Posterior vena cava (tissue), 2 donors: ENCODE data around the gene CRYBB1. TPM values are rescaled to one million over a fixed set of nuclear protein-coding genes. Genes with fewer than 3 reads are reported as not detected.
"Not testable (repeated sequence)": the region's sequence is repeated elsewhere in the genome, so short reads cannot be mapped to it uniquely, and the experiment has no call there.

Experiments
- DNase-seq: peaks from one replicate; pipeline ENCODE4 v3.0.0-alpha.2; 2020; ENCODE audit warnings: low spot score
- intact Hi-C, 2 donors: fragments of 100-400 bp; cut with DNase I; formaldehyde crosslinking; loops; one replicate each; pipeline versions ENCODE4 v1.14.1 to v1.14.2; 2022 to 2023
- total RNA-seq, 2 donors: library from RNA; stranded (reverse); fragmentation: NEBNext Ultra II Directional; extraction: Animal tissue kit (Norgen Biotek cat#: 25700); gene quantifications; one replicate each; pipeline ENCODE4 v1.2.1, GENCODE V29; 2021
- donor health status: DM: yes; HTN: yes; CAD: no.
- donor health status: DM: yes; HTN: yes; CAD: no.

CRYBB1 gene
- total RNA-seq, 2 donors from 2014 or later, result 1.7 to 2.5 TPM

DNA sequence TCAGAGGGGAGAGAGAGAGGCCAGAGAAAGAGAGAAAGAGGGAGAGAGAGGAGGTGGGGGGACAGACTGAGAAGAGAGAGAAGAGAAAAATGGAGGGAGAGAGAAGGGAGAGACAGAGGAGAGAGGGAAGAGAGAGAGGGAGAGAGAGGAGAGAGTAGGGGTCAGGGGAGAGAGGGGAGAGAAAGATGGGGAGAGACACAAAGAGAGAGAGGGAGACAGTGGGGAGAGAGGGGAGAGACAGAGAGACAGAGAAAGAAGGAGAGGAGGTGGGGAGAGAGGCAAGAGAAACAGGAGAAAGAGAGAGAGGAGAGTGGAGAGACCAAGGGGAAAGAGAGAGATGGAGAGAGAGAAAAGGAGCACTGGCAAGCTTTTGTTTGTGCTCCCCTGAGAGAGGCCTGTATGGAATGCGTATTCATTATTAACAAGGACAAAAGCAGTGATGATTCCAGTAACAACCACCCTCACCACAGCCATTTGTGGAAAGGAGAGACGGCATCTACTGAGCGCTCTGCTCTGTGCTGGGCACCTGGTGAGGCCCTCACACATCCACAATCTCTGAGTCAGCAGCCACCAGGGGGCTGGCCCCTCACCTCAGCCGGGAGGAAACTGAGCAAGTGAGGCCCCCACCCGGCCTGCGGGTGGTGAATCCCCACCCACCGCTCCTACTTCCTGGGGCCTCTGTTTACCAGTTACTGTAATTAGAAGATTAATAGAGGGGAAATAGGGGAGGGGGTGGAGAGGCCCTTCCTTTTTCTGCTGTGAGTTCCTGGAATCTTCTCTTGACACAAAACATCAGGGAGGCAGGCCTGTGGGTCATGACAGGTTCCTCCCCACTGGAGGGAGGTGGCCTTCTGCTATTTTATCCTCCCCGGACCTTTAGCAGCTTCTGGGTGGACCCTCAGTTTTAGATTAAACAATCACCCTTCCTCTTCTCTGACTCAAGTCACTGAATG lies 24.9 kb upstream of the CRYBB1 start:
- intact Hi-C loops, result no loop called here
- DNase-seq, result no peak

DNA sequence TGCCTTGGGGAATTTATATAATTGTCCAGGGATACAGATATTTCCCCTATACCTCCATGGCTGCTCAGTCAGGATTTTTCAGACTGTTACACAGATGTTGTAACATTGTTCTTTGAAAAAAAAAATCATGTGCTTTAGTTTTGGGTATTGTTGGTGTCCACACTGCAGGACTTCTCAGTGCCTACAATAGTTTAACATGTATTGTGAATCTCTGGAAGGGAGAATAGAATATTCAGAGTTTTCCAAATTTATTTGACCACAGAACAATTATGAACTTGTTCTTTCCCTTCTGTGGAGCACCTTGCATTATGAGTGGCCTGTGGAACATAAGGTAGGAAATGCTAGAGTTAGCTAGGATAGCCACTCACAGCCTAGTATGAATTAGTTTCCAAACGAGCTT lies 18.5 kb upstream of the CRYBB1 start:
- intact Hi-C loops, result no loop called here
- DNase-seq, result no peak

DNA sequence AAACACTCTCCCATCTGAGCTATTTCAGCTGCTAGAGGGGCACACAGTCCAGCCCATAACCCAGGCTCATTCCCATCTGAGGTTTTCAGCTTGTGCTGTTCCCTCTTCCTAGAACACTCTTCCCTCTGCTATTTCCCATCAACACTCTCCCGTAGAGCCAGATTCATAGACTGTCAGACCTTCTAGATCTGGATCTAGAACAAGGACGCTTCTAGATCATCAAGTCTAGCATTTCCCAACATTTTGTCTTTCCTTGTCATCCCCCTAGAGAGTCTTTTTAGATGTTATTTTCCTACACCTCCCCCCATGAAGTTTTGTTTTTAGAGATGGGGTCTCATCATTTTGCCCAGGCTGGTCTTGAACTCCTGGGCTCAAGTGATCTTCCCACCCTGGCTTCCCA lies 17.3 kb upstream of the CRYBB1 start:
- DNase-seq, result no peak
- intact Hi-C loops, result no loop called here

DNA sequence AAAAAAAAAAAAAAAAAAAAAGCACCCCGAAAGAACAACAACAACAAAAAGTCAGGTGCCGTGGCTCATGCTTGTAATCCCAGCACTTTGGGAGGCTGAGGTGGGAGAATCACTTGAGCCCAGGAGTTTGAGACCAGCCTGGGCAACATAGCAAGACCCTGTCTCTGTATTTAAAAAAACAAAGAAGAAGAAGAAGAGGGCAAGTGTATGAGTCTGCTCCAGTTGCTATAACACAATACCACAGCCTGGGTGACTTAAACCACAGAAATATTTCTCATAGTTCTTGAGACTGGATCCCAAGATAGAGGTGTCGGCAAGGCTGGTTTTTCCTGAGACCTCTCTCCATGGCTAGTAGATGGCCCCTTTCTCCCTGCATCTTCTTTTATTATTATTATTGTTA lies 16.4 kb upstream of the CRYBB1 start:
- intact Hi-C loops, result no loop called here

DNA sequence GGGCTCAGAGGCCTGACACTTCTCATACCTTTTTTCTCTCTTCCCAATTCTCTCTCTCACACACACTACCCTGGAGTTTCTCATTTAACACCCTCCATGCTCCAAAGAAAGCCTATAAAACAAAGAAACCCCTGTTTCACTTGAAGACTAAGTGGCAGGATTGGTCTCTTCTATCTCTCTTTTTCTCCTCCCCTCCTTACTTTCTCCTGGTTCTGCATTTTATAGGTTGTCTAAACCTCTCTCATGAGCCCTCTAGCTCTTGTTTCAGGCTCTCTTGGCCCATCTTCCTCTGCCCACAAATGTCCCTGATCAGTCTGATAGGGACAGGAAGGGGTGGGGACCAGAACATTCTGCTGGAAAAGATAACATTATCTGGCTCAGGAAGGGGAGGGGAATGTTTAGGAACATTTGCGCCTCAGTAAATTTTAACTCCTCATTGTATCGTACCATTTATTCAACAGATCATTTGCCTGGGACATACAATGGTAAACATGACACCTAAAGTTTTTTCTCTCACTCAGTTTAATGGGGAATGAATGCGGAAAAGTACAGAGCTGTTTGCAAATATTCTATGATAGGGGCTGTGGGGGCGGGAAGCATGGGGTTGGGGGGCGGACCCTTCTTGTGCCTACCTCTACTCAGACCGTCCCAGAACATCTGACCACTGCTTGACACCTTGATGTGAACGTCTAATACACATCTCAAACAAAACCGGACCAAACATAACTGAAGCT lies 14.8 kb upstream of the CRYBB1 start:
- no peak for DNase-seq
- intact Hi-C loops, result no loop called here

More for the DNA sequence above, 16.4 kb upstream of the CRYBB1 start:
- no peak for DNase-seq

DNA sequence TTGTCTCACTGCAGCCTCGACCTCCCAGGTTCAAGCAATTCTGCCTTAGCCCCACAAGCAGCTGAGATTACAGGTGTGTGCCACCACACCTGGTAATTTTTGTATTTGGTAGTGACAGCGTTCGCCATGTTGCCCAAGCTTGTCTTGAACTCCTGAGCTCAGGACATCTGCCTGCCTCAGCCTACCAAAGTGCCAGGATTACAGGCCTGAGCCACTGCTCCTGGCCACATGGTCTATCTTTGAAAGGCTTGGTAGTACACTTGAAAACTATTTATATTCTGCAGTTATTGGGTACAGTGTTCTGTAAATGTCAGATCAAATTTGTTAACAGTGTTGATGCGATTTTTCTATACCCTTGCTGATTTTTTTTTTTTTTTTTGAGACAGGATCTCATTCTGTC lies 13.5 kb upstream of the CRYBB1 start:
- intact Hi-C loops, result no loop called here

DNA sequence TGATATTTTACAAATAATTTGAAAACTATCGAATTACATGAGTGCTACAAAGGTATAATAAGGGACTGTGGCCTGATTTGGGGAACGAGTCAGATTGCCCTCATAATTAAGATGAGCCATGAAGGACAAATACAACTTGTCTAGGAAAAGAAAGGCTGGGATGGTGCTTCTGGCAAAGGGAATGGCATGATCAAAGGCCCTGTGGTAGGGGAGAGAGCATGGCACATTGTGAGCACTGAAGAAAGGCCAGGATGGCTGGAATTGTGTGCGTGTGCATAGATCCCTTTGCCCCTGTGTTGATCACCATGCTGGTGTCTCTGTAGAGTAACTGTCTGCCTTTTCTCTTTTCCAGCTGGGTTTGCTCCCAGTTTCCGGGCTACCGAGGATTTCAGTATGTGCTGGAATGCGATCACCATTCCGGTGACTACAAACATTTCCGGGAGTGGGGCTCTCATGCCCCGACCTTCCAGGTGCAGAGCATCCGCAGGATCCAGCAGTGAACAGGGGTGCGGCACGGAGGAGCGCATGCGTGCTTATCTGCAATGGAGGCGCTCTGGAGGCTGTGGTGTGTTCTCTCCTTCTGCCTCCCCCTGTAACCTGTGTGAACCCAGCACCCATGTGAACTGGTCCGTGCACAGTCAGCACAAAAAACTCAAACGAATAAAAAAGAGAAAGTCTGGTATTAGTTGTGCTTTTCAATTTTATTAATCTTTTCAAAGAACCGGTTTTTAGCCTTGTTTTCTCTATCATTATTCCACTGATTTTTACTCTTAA lies 12.3 kb upstream of the CRYBB1 start:
- intact Hi-C loops, result no loop called here
- no peak for DNase-seq

More for the DNA sequence above, 13.5 kb upstream of the CRYBB1 start:
- DNase-seq, result no peak

DNA sequence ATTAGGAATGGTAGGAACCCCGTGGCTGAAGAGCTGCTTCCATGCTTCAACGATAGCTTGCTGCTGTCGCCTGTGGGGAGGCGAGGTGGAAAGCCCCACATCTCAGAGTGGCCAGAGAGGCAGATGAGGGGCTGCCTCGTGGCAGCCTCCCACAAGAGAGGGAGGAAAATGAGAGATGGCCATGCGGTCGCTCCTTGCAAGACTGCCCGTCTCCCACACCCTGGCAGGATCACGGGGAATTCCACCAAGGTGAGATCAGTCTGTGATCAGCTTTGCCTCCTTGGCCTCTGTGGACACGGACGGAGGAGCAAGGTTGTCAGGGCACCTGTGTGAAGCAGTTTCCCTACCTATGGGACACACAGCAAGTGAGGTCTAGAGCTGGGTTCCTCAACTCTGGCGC lies 7.0 kb upstream of the CRYBB1 start:
- intact Hi-C loops, result no loop called here
- DNase-seq, result peak; percentile 54

DNA sequence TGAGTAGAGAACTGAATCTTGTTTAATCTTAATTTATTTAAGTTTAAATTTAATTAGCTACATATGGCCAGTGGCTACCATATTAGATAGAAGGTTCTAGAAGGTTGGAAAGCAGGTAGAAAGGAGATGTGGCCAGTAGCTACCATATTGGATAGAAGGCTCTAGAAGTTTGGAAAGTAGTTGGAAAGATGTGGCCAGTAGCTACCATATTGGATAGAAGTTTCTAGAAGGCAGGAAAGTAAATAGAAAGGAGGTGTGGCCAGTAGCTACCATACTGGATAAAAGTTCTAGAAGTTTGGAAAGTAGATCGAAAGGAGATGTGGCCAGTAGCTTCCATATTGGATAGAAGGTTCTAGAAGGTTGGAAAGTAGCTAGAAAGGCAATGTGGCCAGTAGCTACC lies 6.2 kb upstream of the CRYBB1 start:
- no peak for DNase-seq
- intact Hi-C loops, result no loop called here

DNA sequence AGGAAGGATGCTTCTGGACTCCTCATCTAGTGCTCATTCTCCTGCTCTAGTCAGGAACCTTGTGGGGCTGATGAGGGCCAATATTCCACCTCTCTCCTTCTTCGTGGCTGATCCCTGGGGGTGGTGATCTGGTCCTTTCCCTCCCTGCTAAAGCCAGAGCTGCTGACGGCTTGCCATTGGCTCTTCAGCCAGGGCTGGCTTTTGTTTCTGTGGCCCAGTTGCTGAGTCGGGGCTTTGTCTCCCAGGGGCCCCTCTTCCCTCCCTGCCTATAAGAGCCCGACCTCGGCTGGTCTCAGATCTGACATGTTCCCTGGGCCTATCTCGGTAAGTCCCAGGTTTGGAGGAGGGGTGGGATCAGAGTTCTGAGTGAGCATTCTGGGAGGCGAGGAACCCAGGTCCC lies 3.8 kb upstream of the CRYBB1 start, which contains the start of gene CRYBA4:
Gene CRYBA4 (plus strand): TSS at position 301 of the 400 bp plus-strand sequence. CDS start 634 bp downstream, outside the sequence.
- DNase-seq, result no peak
- intact Hi-C loops, result no loop called here

DNA sequence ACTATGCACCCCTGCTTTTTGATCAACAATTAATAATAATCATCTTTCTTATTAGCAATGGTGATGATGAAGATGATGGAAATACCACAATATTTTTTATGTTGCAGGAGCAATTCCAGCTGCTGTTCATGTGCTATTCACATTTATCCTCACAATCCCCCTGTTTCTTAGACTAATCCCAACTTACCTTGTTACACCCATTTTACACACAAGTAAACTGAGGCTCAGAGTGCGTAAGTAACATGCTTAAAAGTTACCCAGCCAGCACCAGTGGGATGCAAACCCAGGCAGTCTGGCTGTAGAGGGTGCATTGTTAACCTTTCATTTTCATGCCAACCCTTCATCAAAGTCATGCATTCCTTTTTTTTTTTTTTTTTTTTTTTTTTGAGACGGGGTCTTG lies 2.4 kb upstream of the CRYBB1 start:
- no peak for DNase-seq
- intact Hi-C loops, result no loop called here

DNA sequence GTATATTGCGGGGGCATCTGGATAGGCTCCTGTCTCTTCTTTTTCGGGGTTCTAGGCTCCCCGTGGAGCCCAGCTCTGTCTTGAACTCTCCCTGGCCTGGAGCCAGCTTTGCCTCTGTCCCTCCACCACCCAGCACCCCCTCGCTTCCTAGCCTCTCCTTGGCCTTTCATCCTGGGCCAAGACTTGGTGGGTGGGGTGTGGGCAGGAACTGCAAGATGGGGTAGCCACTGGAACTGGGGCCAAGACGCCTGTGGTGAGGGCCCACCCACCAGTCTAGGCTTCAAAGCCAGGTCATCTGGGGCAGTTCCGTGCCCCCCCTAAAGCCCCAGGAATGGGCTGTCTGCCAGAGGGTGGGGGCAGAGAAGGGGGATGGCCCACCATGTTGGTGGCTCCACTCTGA lies 1.7 kb upstream of the CRYBB1 start:
- DNase-seq, result no peak
- intact Hi-C loops, result no loop called here

DNA sequence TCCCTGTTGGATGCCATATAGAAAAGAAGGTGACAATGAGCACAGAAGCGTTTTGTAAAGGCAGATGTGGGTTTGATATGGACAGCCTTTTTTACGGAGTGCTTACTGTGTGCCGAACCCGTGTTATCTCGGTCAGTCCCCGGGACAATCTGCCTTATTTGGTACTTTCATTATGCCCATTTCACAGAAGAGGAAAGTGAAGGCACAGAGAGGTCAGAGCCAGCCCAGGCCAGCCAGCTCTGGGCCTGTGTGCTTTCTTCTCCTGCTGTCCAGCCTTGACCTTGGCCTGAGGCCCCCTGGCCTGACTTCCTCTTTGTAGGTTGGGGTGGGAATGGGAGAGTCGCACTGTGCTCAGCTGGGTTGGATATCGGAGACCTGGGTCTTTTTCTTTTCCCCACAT lies 628 bp upstream of the CRYBB1 start:
- intact Hi-C loops, result no loop called here
- DNase-seq, result no peak

DNA sequence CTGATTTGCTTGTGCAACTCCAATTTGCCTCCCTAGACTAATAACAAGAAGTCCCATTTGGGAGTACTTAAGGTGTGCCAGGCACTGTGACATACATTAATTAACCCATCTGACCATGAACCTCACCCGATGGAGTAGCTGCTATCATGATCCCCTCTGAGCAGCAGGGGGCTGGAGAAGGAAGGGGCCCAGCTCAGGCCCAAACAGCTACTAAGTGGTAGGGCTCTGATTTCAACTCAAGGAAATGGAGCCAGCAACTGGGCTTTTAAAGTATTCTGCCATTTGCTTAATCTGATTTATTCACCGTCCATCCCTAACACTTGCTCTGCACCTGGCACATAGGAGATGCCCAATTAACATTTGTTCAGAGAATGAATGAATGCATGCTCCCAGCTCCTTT lies 1.2 kb downstream of the CRYBB1 start:
- no peak for DNase-seq
- intact Hi-C loops, result no loop called here

DNA sequence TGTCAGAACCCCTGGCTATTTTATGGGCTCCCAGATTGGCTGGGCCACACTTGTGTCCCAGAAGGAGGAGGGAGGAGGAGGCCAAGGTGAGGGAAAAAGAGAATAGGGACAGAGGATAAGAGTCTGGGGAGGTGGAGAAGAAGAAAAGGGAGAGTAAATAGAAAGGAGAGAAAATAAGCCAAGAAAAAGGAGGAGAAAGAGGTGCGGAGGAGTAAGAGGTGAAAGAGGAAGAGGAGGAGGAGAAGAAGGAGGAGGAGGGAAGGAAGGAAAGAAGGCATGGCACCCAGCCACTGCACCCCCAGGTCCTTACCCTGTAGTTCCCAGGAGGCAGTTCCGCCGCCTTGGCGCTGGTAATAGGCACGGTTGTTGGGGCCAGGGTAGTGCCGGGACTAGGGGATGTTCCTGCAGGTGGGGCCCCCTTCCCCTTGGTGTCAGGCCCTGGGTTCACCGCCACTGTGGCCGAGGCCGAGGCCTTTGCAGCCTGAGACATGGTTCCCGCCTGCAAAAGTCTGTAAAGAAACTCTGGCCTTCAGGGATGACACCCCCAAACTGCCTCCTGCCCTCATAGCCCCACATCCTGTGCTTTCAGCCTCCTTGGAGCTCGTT lies 1.9 kb downstream of the CRYBB1 start:
- DNase-seq, result no peak
- intact Hi-C loops, result no loop called here

DNA sequence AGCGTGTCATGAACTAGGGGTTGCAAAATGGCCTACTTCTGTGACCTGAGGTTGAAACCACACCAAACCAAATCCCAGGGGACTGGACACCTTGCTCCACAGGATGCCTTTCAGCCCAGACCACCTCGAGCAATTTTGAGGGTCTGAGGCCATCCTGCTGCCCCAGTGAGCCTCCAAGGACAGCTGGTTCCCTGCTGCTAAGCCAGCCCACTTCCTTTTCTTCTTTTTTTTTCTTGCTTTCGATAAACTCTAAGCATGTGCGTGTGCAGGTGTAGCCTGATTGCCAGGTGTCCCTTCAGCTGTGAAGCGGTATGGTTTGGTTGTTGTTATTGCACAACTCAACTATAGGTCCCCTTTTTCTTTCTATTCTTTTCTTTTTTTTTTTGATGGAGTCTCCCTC lies 2.7 kb downstream of the CRYBB1 start:
- intact Hi-C loops, result no loop called here
- DNase-seq, result no peak

DNA sequence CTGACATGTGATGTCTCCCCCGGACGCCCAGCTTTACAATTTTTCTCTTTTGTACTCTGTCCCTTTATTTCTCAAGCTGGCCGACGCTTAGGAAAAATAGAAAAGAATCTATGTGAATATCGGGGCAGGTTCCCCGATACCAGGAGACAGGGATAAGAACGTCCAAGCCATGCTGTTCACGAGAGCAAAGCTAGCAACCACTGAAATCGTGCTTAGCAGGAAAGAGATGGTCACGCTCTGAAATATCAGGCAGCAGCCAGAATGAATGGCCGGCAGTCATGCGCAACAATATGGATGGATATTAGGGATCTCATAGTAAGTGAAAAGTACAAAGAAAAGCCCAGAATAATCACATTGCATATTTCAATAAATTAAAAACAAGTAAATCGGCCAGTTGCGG lies 3.5 kb downstream of the CRYBB1 start:
- intact Hi-C loops, result no loop called here
- no peak for DNase-seq

DNA sequence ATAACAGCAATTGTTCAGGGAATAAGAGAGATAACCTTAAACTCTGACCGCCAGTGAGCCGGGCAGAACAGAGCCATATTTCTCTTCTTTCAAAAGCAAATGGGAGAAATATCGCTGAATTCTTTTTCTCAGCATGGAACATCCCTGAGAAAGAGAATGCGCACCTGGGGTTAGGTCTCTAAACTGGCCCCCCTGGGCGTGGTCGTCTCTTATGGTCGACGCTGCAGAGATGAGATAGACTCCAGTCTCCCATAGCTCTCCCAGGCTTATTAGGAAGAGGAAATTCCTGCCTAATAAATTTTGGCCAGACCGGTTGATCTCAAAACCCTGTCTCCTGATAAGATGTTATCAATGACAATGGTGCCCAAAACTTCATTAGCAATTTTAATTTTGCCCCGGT lies 4.1 kb downstream of the CRYBB1 start:
- DNase-seq, intact Hi-C loops: not testable (repeated sequence)

DNA sequence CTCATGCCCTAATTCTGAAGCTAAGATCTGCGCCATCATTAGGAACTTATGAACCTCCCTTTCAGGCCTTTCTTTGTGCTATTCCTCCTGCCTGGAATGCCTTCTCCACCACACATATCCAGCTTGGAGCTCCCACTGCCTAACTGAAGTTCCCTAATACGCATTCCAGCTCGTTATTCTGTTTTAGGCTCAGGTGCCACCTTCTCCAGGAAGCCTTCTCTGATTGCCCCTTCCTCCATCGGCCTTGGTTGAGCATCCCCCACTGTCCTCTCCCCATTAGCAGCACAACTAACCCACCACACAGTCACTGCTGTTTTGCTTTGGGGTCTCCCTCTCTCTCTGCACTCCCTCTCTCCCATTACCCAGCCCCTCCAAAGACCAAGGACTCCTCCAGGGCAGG lies 5.2 kb downstream of the CRYBB1 start:
- intact Hi-C loops, result no loop called here
- DNase-seq, result no peak
